H1 (cell line): Measurements from ENCODE around the gene SNAI1. TPM values are rescaled to one million over a fixed set of nuclear protein-coding genes. Genes with fewer than 3 reads are reported as not detected.

Experiments used
- CTCF ChIA-PET: fragments of 300-600 bp; sonication (Branson Sonifier 250); formaldehyde crosslinking; loops from one replicate; lab custom pipeline; 2021; ENCODE audit not compliant: partially characterized antibody; lab: Charles Lee
- POLR2A ChIA-PET: fragments of 300-600 bp; sonication (Branson Sonifier 250); formaldehyde crosslinking; loops from one replicate; lab custom pipeline; 2021; ENCODE audit warnings: inconsistent platforms; ENCODE audit not compliant: partially characterized antibody; lab: Charles Lee
- DNase-seq, 2 experiments: peaks; one replicate each; pipeline versions ENCODE4 v3.0.0 to v3.0.0-alpha.2; 2010 to 2022; ENCODE audit warnings: low spot score in 2 of 2, low read depth in 1 of 2, mixed read lengths in 1 of 2
- FAIRE-seq: peaks from 2 replicates; lab custom pipeline; 2011; peaks lifted over from hg19 to GRCh38; lab: Jason Lieb, UNC
- H2AFZ ChIP-seq: 2 replicates; pipeline ENCODE4 v1.8.1; 2012; ENCODE audit warnings: low read length, inconsistent platforms
- H2AK5ac ChIP-seq: 2 replicates; pipeline ENCODE4 v1.6.1; 2013; ENCODE audit warnings: low read depth, low read length
- H2BK120ac ChIP-seq: replicated peaks from 2 replicates; pipeline ENCODE3; 2013; ENCODE audit warnings: low read depth, low read length, inconsistent platforms
- H2BK12ac ChIP-seq: 2 replicates; pipeline ENCODE4 v1.6.1; 2013; ENCODE audit warnings: low read depth, low read length
- H2BK15ac ChIP-seq: 2 replicates; pipeline ENCODE4 v1.6.1; 2013; ENCODE audit warnings: low read length
- H2BK20ac ChIP-seq: 2 replicates; pipeline ENCODE4 v1.6.1; 2013; ENCODE audit warnings: low read length
- H2BK5ac ChIP-seq: 2 replicates; pipeline ENCODE4 v1.6.1; 2013; ENCODE audit warnings: low read depth, low read length
- H3K14ac ChIP-seq: 2 replicates; pipeline ENCODE4 v1.6.1; 2013; ENCODE audit warnings: inconsistent platforms; ENCODE audit not compliant: insufficient read length
- H3K18ac ChIP-seq: 2 replicates; pipeline ENCODE4 v1.6.1; 2013; ENCODE audit warnings: low read length; ENCODE audit errors: extremely low read depth
- H3K23ac ChIP-seq: 2 replicates; pipeline ENCODE4 v1.6.1; 2013; ENCODE audit warnings: inconsistent platforms; ENCODE audit not compliant: insufficient read length
- H3K23me2 ChIP-seq: 2 replicates; pipeline ENCODE4 v1.6.1; 2013; ENCODE audit warnings: low read depth, low read length
- H3K27ac ChIP-seq: 2 replicates; pipeline ENCODE4 v1.6.1; 2011; ENCODE audit warnings: low read depth, low read length, inconsistent platforms
- H3K27me3 ChIP-seq, 4 experiments: replicated peaks in 1 of 4; 1 replicate in 1 of 4; 2 replicates in 3 of 4; pipeline versions ENCODE4 v1.6.1 to v1.8.1; 2011 to 2013; ENCODE audit warnings: low read length in 3 of 4, mild to moderate bottlenecking in 3 of 4, inconsistent platforms in 2 of 4, mixed read lengths in 2 of 4, moderate library complexity in 1 of 4; ENCODE audit not compliant: control insufficient read depth in 3 of 4, insufficient read depth in 3 of 4; ENCODE audit errors: extremely low read depth in 1 of 4
- H3K36me3 ChIP-seq, 4 experiments: 2 replicates each; pipeline versions ENCODE4 v1.6.1 to v1.8.1; 2011 to 2013; ENCODE audit warnings: mild to moderate bottlenecking in 4 of 4, low read length in 3 of 4, moderate library complexity in 2 of 4, control low read depth in 1 of 4, inconsistent platforms in 1 of 4; ENCODE audit not compliant: insufficient read depth in 4 of 4, control insufficient read depth in 2 of 4
- H3K4ac ChIP-seq: replicated peaks from 2 replicates; pipeline ENCODE3; 2013; ENCODE audit warnings: low read length, low read depth, mixed read lengths, inconsistent platforms; ENCODE audit not compliant: insufficient read length
- H3K4me1 ChIP-seq, 4 experiments: replicated peaks in 1 of 4; 1 replicate in 1 of 4; 2 replicates in 3 of 4; pipeline versions ENCODE4 v1.6.1 to v1.8.1; 2011 to 2013; ENCODE audit warnings: low read length in 3 of 4, inconsistent platforms in 2 of 4, mixed read lengths in 1 of 4; ENCODE audit not compliant: insufficient read depth in 4 of 4, control insufficient read depth in 3 of 4
- H3K4me2 ChIP-seq, 2 experiments: 2 replicates each; pipeline versions ENCODE4 v1.6.1 to v1.8.1; 2011 to 2013; ENCODE audit warnings: low read depth in 2 of 2, low read length in 2 of 2, control low read depth in 1 of 2, inconsistent platforms in 1 of 2, mild to moderate bottlenecking in 1 of 2; ENCODE audit not compliant: insufficient read depth in 1 of 2
- H3K4me3 ChIP-seq, 4 experiments: fragments of 200-600, 300-600 bp in 1 of 4; sonication (generic), shearing (Covaris generic), sonication (Bioruptor Twin) in 1 of 4; 2 replicates each; pipeline versions ENCODE4 v1.5.1 to v1.8.1; 2011 to 2016; ENCODE audit warnings: low read length in 4 of 4, low read depth in 3 of 4, control low read depth in 2 of 4, inconsistent platforms in 2 of 4, mild to moderate bottlenecking in 2 of 4, mixed read lengths in 1 of 4, moderate library complexity in 1 of 4; ENCODE audit not compliant: insufficient read depth in 2 of 4; ENCODE audit errors: extremely low read depth in 1 of 4
- H3K56ac ChIP-seq: replicated peaks from 2 replicates; pipeline ENCODE3; 2013; ENCODE audit warnings: low read depth, mild to moderate bottlenecking, mixed read lengths, low read length, inconsistent platforms; ENCODE audit not compliant: insufficient read length
- H3K79me1 ChIP-seq: 2 replicates; pipeline ENCODE4 v1.6.1; 2013; ENCODE audit warnings: low read depth, low read length, control low read depth
- H3K79me2 ChIP-seq, 2 experiments: 2 replicates each; pipeline versions ENCODE4 v1.6.1 to v1.8.1; 2012 to 2013; ENCODE audit warnings: low read length in 2 of 2, mild to moderate bottlenecking in 2 of 2, inconsistent platforms in 1 of 2; ENCODE audit not compliant: insufficient read depth in 2 of 2, control insufficient read depth in 1 of 2
- H3K9ac ChIP-seq, 4 experiments: replicated peaks in 1 of 4; 1 replicate in 1 of 4; 2 replicates in 3 of 4; pipeline versions ENCODE4 v1.6.1 to v1.8.1; 2011 to 2013; ENCODE audit warnings: low read depth in 3 of 4, low read length in 3 of 4, control low read depth in 2 of 4, mild to moderate bottlenecking in 2 of 4, moderate library complexity in 2 of 4, inconsistent platforms in 1 of 4; ENCODE audit errors: extremely low read depth in 1 of 4
- H3K9me3 ChIP-seq, 2 experiments: 2 replicates each; pipeline versions ENCODE4 v1.6.1 to v1.8.1; 2012 to 2013; ENCODE audit warnings: mild to moderate bottlenecking in 2 of 2, moderate library complexity in 2 of 2, control low read depth in 1 of 2, inconsistent platforms in 1 of 2, low read depth in 1 of 2, low read length in 1 of 2, mixed read lengths in 1 of 2; ENCODE audit not compliant: insufficient read depth in 2 of 2
- H4K20me1 ChIP-seq, 2 experiments: replicated peaks in 1 of 2; 2 replicates each; pipeline versions ENCODE3 to v1.8.1; 2011 to 2013; ENCODE audit warnings: inconsistent platforms in 2 of 2, low read length in 2 of 2, mild to moderate bottlenecking in 1 of 2; ENCODE audit not compliant: insufficient read depth in 2 of 2, control insufficient read depth in 1 of 2
- H4K5ac ChIP-seq: 2 replicates; pipeline ENCODE4 v1.6.1; 2013; ENCODE audit warnings: low read length, low read depth, mixed read lengths, inconsistent platforms; ENCODE audit not compliant: insufficient read length
- H4K8ac ChIP-seq: 2 replicates; pipeline ENCODE4 v1.8.0; 2013; ENCODE audit warnings: mild to moderate bottlenecking, moderate library complexity, low read length, inconsistent platforms; ENCODE audit not compliant: insufficient read depth; ENCODE audit errors: extremely low read depth
- H4K91ac ChIP-seq: replicated peaks from 2 replicates; pipeline ENCODE3; 2013; ENCODE audit warnings: low read length, mixed read lengths, inconsistent platforms; ENCODE audit not compliant: insufficient read length
- ASH2L ChIP-seq: fragments of 200-600, 300-600 bp; sonication (generic); IDR thresholded peaks from one replicate; pipeline ENCODE4 v1.7.1; 2017; ENCODE audit warnings: low read length
- BACH1 ChIP-seq: IDR thresholded peaks from 2 replicates; pipeline ENCODE4 v1.6.1; 2012; ENCODE audit warnings: low read length, improper control_type of control experiment
- CBX8 ChIP-seq: fragments of 300-800, 300-1000 bp; sonication (generic); IDR thresholded peaks from 2 replicates; pipeline ENCODE4 v1.7.1; 2016; ENCODE audit warnings: low read depth, low read length, borderline replicate concordance
- EGR1 ChIP-seq: IDR thresholded peaks from 2 replicates; pipeline ENCODE4 v1.6.1; 2011; ENCODE audit warnings: low read depth, low read length, borderline replicate concordance
- EZH2 ChIP-seq: fragments of 200-600 bp; sonication (generic); IDR thresholded peaks from 2 replicates; pipeline ENCODE4 v1.7.1; 2012; ENCODE audit warnings: low read depth, mild to moderate bottlenecking, moderate library complexity, low read length, inconsistent platforms; ENCODE audit not compliant: severe bottlenecking
- FOSL1 ChIP-seq: IDR thresholded peaks from 2 replicates; pipeline ENCODE4 v1.6.1; 2011; ENCODE audit warnings: mild to moderate bottlenecking, low read depth, low read length, moderate library complexity; ENCODE audit not compliant: insufficient read depth
- KDM1A ChIP-seq: fragments of 200-600, 300-600 bp; sonication (generic); IDR thresholded peaks from 2 replicates; pipeline ENCODE4 v1.7.1; 2016; ENCODE audit warnings: mild to moderate bottlenecking, low read length, borderline replicate concordance
- KDM4A ChIP-seq: IDR thresholded peaks from one replicate; pipeline ENCODE4 v1.7.1; 2012; ENCODE audit warnings: low read depth, mild to moderate bottlenecking, moderate library complexity, low read length, inconsistent platforms; ENCODE audit not compliant: severe bottlenecking
- KDM5A ChIP-seq: fragments of 200-600 bp; IDR thresholded peaks from 2 replicates; pipeline ENCODE4 v1.7.1; 2012; ENCODE audit warnings: mild to moderate bottlenecking, low read length, inconsistent platforms, mixed read lengths
- RAD21 ChIP-seq, 2 experiments: IDR thresholded peaks in 1 of 2; conservative IDR thresholded peaks in 1 of 2; 2 replicates each; pipeline ENCODE4 v1.6.1; 2011; ENCODE audit warnings: low read depth in 2 of 2, low read length in 2 of 2, improper control_type of control experiment in 1 of 2, inconsistent platforms in 1 of 2, mild to moderate bottlenecking in 1 of 2, moderate library complexity in 1 of 2
- WGBS, 2 experiments: shearing (Covaris generic) in 1 of 2; methylation state at CpG; one replicate each; pipeline versions ENCODE4 v1.1.6 to v1.1.7; 2013 to 2015; ENCODE audit warnings: low lambda C conversion rate in 2 of 2, mixed read lengths in 2 of 2, inconsistent platforms in 1 of 2, low coverage in 1 of 2, missing lambda C conversion rate in 1 of 2; ENCODE audit not compliant: insufficient replicate concordance in 2 of 2, insufficient coverage in 1 of 2, insufficient read length in 1 of 2; ENCODE audit errors: extremely low coverage in 1 of 2, missing lambda C conversion rate in 1 of 2; 5-methylcytosine and 5-hydroxymethylcytosine counted together
- polyA plus RNA-seq, 7 experiments: library from polyadenylated mRNA; depleted of rRNA in 3 of 7; stranded (reverse) in 5 of 7; unstranded in 2 of 7; fragments of >200 nt in 5 of 7; fragments of 200-250 nt in 2 of 7; gene quantifications; 1 replicate in 5 of 7; 2 replicates in 1 of 7; 4 replicates in 1 of 7; pipeline versions ENCODE4 v1.2.1 to v1.2.3, GENCODE V29; 2011 to 2013; ENCODE audit warnings: missing spikeins in 2 of 7, mixed read lengths in 2 of 7
- total RNA-seq: library from RNA; stranded (reverse); fragmentation: NEBNext Ultra II Directional; extraction: Animal tissue kit (Norgen Biotek cat#: 25700); gene quantifications from 2 replicates; pipeline ENCODE4 v1.2.1, GENCODE V29; 2021

SNAI1 gene
- total and polyA plus RNA-seq, 2 of the 8 experiments (the other 6 are each of a cell fraction or from before 2014, with no cell fraction given), result 6.5 to 8.0 TPM

DNA sequence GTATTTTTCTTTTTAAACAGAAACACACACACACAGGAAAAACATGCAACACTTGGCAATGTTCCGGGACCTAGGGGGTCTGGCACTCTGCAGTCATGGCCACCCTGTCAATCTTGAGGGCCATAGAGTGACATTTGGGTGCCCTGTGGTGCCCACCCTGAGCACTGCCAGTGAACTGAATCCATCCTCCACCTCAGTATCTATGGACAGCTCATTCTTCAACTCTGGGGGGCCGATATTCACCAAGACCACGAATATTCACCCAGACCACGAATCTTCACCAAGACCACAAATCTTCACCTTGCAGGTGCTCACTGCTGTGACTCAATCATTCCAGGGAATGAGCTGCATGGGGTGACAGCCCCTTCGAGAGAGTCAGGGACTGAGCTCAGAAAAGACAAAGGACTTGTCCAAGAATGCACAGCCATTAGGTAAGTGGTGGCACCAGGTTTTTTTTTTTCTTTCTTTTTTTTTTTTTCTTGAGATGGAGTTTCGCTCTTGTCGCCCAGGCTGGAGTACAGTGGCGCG lies 19.1 kb downstream of the SNAI1 start:
- Histone ChIP-seq H4K8ac (no peak overlapping the region), H3K4ac (no peak overlapping the region), H2BK120ac (no peak overlapping the region), H2BK12ac (no peak overlapping the region), H3K9me3 (no peaks in the 10 kb centered on the region), H3K4me3 (no peak overlapping the region), H3K79me1 (no peaks in the 10 kb centered on the region), H3K27me3 (no peaks in the 10 kb centered on the region), H2BK5ac (no peak overlapping the region), H2BK20ac (no peak overlapping the region), H2AK5ac (no peak overlapping the region), H4K20me1 (no peaks in the 10 kb centered on the region), H4K5ac (no peak overlapping the region), H3K23ac (no peak overlapping the region), H3K4me2 (no peak overlapping the region), H3K18ac (no peak overlapping the region), H2AFZ (no peak overlapping the region), H3K79me2 (no peaks in the 10 kb centered on the region), H4K91ac (no peak overlapping the region), H3K36me3 (no peaks in the 10 kb centered on the region), H3K56ac (no peak overlapping the region), H3K27ac (no peak overlapping the region), H2BK15ac (no peak overlapping the region), H3K9ac (no peak overlapping the region), H3K23me2 (no peaks in the 10 kb centered on the region), H3K4me1 (0 out of 7 replicates have a peak, but pooled peaks cover 0 to 2% (median 0%) of the 10 kb centered on the region in 4 experiments), H3K14ac (no peak overlapping the region)
- FAIRE-seq (no peak), DNase-seq (no peak)
- TF ChIP-seq EZH2 (no peak), EGR1 (no peak), KDM5A (no peak), RAD21 (IDR thresholded peaks at IDR 0.05 in 1 of 2, conservative IDR thresholded peaks at IDR 0.05 in 1 of 2; ENCODE audit: low read depth in 2 of 2, low read length in 2 of 2) (no peak), CBX8 (no peak), FOSL1 (no peak), ASH2L (no peak), KDM4A (no peak), BACH1 (no peak), KDM1A (no peak)
- ChIA-PET POLR2A (interaction anchor here (0.6 to 1.5 kb wide), 3 partner anchors 11 to 32 kb away, joined by 3 to 5 read pairs (median 4); partner anchors contain the start of gene SNAI1), CTCF (interaction anchor here (0.6 to 3.9 kb wide), 8 partner anchors 11 to 1040 kb away, joined by 3 to 12 read pairs (median 4); no protein-coding TSS in a partner anchor)
- 81% methylated on average over 8 of the region's 9 CpGs; no CpG with 5 or more reads in 1 of the 2 experiments for WGBS, 2 experiments
